GM18520 (cell line): ENCODE results near the gene CHKB.

ENCODE experiments used
- ATAC-seq: cut with Tn5 transposase; IDR thresholded peaks from one replicate; pipeline ENCODE4 v1.9.1; 2021; ENCODE audit not compliant: unreplicated experiment

CHKB gene

GRCh38 chr22:50532824-50533796, 49.5 kb downstream of the CHKB start:
- ATAC-seq: no peak

GRCh38 chr22:50531962-50532674, 50.5 kb downstream of the CHKB start:
- ATAC-seq: no peak

- ATAC-seq: no peak
Measured at GRCh38 chr22:50531546-50531961, 51.1 kb downstream of the CHKB start.

GRCh38 chr22:50530877-50531545, 51.6 kb downstream of the CHKB start:
- no peak for ATAC-seq

GRCh38 chr22:50530580-50530876, 52.1 kb downstream of the CHKB start:
- no peak for ATAC-seq

- ATAC-seq: peak; percentile 16
Measured at GRCh38 chr22:50529897-50530579, 52.6 kb downstream of the CHKB start, which contains the start of gene TYMP. Gene TYMP (minus strand): TSS chr22:50530012. CDS start chr22:50529709, 303 bp downstream.

- no peak for ATAC-seq
Measured at GRCh38 chr22:50529416-50529896, 53.2 kb downstream of the CHKB start.
